Chondrocyte (in vitro differentiated cells): Measurements from ENCODE around the gene CCDC112. TPM values are rescaled to one million over a fixed set of nuclear protein-coding genes. Genes with fewer than 3 reads are reported as not detected.

Source experiments
- DNase-seq: peaks from one replicate; pipeline ENCODE4 v3.0.0; 2021; ENCODE audit warnings: mixed read lengths, low spot score
- H3K27ac Mint-ChIP-seq: one replicate; pipeline ENCODE4 v1.8.0; 2021; ENCODE audit warnings: mild to moderate bottlenecking, moderate library complexity, mixed read lengths; ENCODE audit not compliant: unreplicated experiment
- H3K27me3 Mint-ChIP-seq: 2 replicates; pipeline ENCODE4 v1.8.0; 2021; ENCODE audit warnings: low read depth, mixed read lengths
- H3K36me3 Mint-ChIP-seq: 2 replicates; pipeline ENCODE4 v1.8.0; 2021; ENCODE audit warnings: low read depth, mixed read lengths
- H3K4me1 Mint-ChIP-seq: 2 replicates; pipeline ENCODE4 v1.8.0; 2021; ENCODE audit warnings: low read depth, mild to moderate bottlenecking, mixed read lengths
- H3K4me3 Mint-ChIP-seq: one replicate; pipeline ENCODE4 v1.8.0; 2021; ENCODE audit warnings: mild to moderate bottlenecking, moderate library complexity, mixed read lengths; ENCODE audit not compliant: unreplicated experiment
- H3K9me3 Mint-ChIP-seq: 2 replicates; pipeline ENCODE4 v1.8.0; 2021; ENCODE audit warnings: low read depth, mixed read lengths
- CTCF ChIP-seq: fragments of 200-600 bp; sonication (generic); IDR thresholded peaks from 2 replicates; pipeline ENCODE4 v1.5.0; 2021; ENCODE audit warnings: antibody characterized with exemption, mild to moderate bottlenecking, moderate library complexity
- total RNA-seq: library from RNA; stranded (reverse); gene quantifications from 3 replicates; pipeline ENCODE4 v1.2.1, GENCODE V29; 2021

Gene CCDC112
- total RNA-seq, 1 donor from 2014 or later = 9.2 TPM

GRCh38 chr5:115297031-115297430 lies 577 bp upstream of the CCDC112 start:
- DNase-seq = no peak

GRCh38 chr5:115295777-115296123 lies 704 bp downstream of the CCDC112 start:
- Mint-ChIP-seq H3K36me3 (peaks cover 7% of the 10 kb centered on the region), H3K4me3 (peak overlapping the region; percentile 90), H3K27me3 (peaks cover under 1% of the 10 kb centered on the region), H3K4me1 (peaks cover 22% of the 10 kb centered on the region), H3K27ac (peak overlapping the region; percentile 71), H3K9me3 (peaks cover 18% of the 10 kb centered on the region)
- TF ChIP-seq CTCF = no peak
- DNase-seq = no peak

More at GRCh38 chr5:115297031-115297430, 577 bp upstream of the CCDC112 start:
- Mint-ChIP-seq H3K27me3 (peaks cover 3% of the 10 kb centered on the region), H3K9me3 (peaks cover 10% of the 10 kb centered on the region), H3K27ac (no peak overlapping the region), H3K4me3 (peak overlapping the region; percentile 23), H3K36me3 (peaks cover 3% of the 10 kb centered on the region), H3K4me1 (peaks cover 22% of the 10 kb centered on the region)
- no peak for TF ChIP-seq CTCF

GRCh38 chr5:115291397-115291796 lies 5.1 kb downstream of the CCDC112 start:
- Mint-ChIP-seq H3K27me3 (no peaks in the 10 kb centered on the region), H3K4me1 (peaks cover 22% of the 10 kb centered on the region), H3K4me3 (no peak overlapping the region), H3K9me3 (peaks cover 18% of the 10 kb centered on the region), H3K36me3 (peaks cover 7% of the 10 kb centered on the region), H3K27ac (no peak overlapping the region)
- no peak for TF ChIP-seq CTCF
- DNase-seq = no peak

- H3K27ac Mint-ChIP-seq = no peak overlapping the region
- H3K4me1 Mint-ChIP-seq = peaks cover 12% of the 10 kb centered on the region
- peaks cover 18% of the 10 kb centered on the region for H3K9me3 Mint-ChIP-seq
- no peak for DNase-seq
- no peak for TF ChIP-seq CTCF
- no peak overlapping the region for H3K4me3 Mint-ChIP-seq
- peaks cover 7% of the 10 kb centered on the region for H3K36me3 Mint-ChIP-seq
- H3K27me3 Mint-ChIP-seq = no peaks in the 10 kb centered on the region
These were observed 7.3 kb downstream of the CCDC112 start for GRCh38 chr5:115289104-115289503.

GRCh38 chr5:115284021-115284420 lies 12.4 kb downstream of the CCDC112 start:
- no peaks in the 10 kb centered on the region for H3K36me3 Mint-ChIP-seq
- no peaks in the 10 kb centered on the region for H3K27me3 Mint-ChIP-seq
- no peak overlapping the region for H3K27ac Mint-ChIP-seq
- H3K4me3 Mint-ChIP-seq = no peak overlapping the region
- no peak for TF ChIP-seq CTCF
- H3K9me3 Mint-ChIP-seq = no peaks in the 10 kb centered on the region
- DNase-seq = no peak
- H3K4me1 Mint-ChIP-seq = peaks cover 9% of the 10 kb centered on the region
